ENCODE data around the gene SORD. TPM values are rescaled to one million over a fixed set of nuclear protein-coding genes. Genes with fewer than 3 reads are reported as not detected.

Gene SORD
- total and polyA plus RNA-seq, 4 donors: 13.5 to 24.6 (median 21.9) TPM

Small RNA genes lying within 50 kb of the gene (small RNA-seq; reads per million reads assigned to genes)
- gene RF00019 (ENCODE audit: low replicate concordance) (not detected), gene RNU1-78P (ENCODE audit: low replicate concordance) (not detected), gene RNU6-966P (ENCODE audit: low replicate concordance) (not detected)

Other genes starting within 250 kb of the SORD start
- not detected for gene TERB2, start 66.5 kb upstream of the SORD start, total RNA-seq
- gene TERB2, start 66.5 kb upstream of the SORD start, polyA plus RNA-seq (ENCODE audit: insufficient read length in 2 of 2): not detected
- under 1 TPM in 1 of 2 donors, not detected in 1; 0.11 TPM for gene DUOX2, start 91.0 kb downstream of the SORD start, total RNA-seq
- gene DUOX2, start 91.0 kb downstream of the SORD start, polyA plus RNA-seq (ENCODE audit: insufficient read length in 2 of 2): under 1 TPM in 1 of 2 donors, not detected in 1; 0.08 TPM
- gene DUOXA2, start 91.1 kb downstream of the SORD start, total RNA-seq: not detected
- gene DUOXA2, start 91.1 kb downstream of the SORD start, polyA plus RNA-seq (ENCODE audit: insufficient read length in 2 of 2): under 1 TPM in 1 of 2 donors, not detected in 1; 0.11 TPM
- under 1 TPM in 1 of 2 donors, not detected in 1; 0.11 TPM for gene DUOXA1, start 106.7 kb downstream of the SORD start, total RNA-seq
- not detected for gene DUOXA1, start 106.7 kb downstream of the SORD start, polyA plus RNA-seq (ENCODE audit: insufficient read length in 2 of 2)
- gene DUOX1, start 106.8 kb downstream of the SORD start, total RNA-seq: under 1 TPM; under 0.01 to 0.22 TPM
- 1 to 10 TPM; 3.3 to 7.1 TPM for gene DUOX1, start 106.8 kb downstream of the SORD start, polyA plus RNA-seq (ENCODE audit: insufficient read length in 2 of 2)
- gene SHF, start 164.8 kb downstream of the SORD start, total RNA-seq: 10 to 100 TPM; 15.2 to 29.1 TPM
- gene SHF, start 164.8 kb downstream of the SORD start, polyA plus RNA-seq (ENCODE audit: insufficient read length in 2 of 2): 10 to 100 TPM; 60.1 to 73.3 TPM
- not detected for gene SLC28A2, start 229.0 kb downstream of the SORD start, total RNA-seq
- under 1 TPM in 1 of 2 donors, not detected in 1; 0.32 TPM for gene SLC28A2, start 229.0 kb downstream of the SORD start, polyA plus RNA-seq (ENCODE audit: insufficient read length in 2 of 2)

Data from spinal cord (tissue), 4 donors.